GM23248 (cell line): Measurements from ENCODE around the gene GALNT16. TPM values are rescaled to one million over a fixed set of nuclear protein-coding genes. Genes with fewer than 3 reads are reported as not detected.
A peak's percentile ranks its signal among the peaks of the same experiment; 100 is the strongest.

Experiments used
- DNase-seq: peaks from one replicate; pipeline ENCODE4 v3.0.0-alpha.2; 2015
- H2AFZ ChIP-seq: fragments of 200-600 bp; sonication (generic); 2 replicates; pipeline ENCODE4 v1.6.1; 2016; ENCODE audit warnings: antibody characterized with exemption
- H3F3A ChIP-seq: fragments of 200-600 bp; sonication (generic); 2 replicates; pipeline ENCODE4 v1.6.1; 2016; ENCODE audit warnings: mild to moderate bottlenecking, antibody characterized with exemption, mixed run types; ENCODE audit not compliant: insufficient read depth
- H3K27ac ChIP-seq: fragments of 200-600 bp; sonication (generic); 2 replicates; pipeline ENCODE4 v1.5.1; 2016; ENCODE audit warnings: mild to moderate bottlenecking
- H3K27me3 ChIP-seq: fragments of 200-600 bp; sonication (generic); replicated peaks from 2 replicates; pipeline ENCODE4 v1.6.1; 2016; ENCODE audit warnings: mild to moderate bottlenecking; ENCODE audit not compliant: insufficient read depth
- H3K36me3 ChIP-seq: fragments of 200-600 bp; sonication (generic); 2 replicates; pipeline ENCODE4 v1.6.1; 2016; ENCODE audit warnings: low read depth, mild to moderate bottlenecking
- H3K4me1 ChIP-seq: fragments of 200-600 bp; sonication (generic); 2 replicates; pipeline ENCODE4 v1.6.1; 2016; ENCODE audit warnings: mild to moderate bottlenecking; ENCODE audit not compliant: insufficient read depth
- H3K4me2 ChIP-seq: fragments of 200-600 bp; sonication (generic); one replicate; pipeline ENCODE4 v1.6.1; 2016; ENCODE audit warnings: mild to moderate bottlenecking; ENCODE audit not compliant: unreplicated experiment
- H3K4me3 ChIP-seq: fragments of 200-600 bp; sonication (generic); 2 replicates; pipeline ENCODE4 v1.5.1; 2016; ENCODE audit warnings: mild to moderate bottlenecking
- H3K79me2 ChIP-seq: fragments of 200-600 bp; sonication (generic); 2 replicates; pipeline ENCODE4 v1.6.1; 2016; ENCODE audit warnings: mild to moderate bottlenecking; ENCODE audit not compliant: insufficient read depth
- H3K9ac ChIP-seq: fragments of 200-600 bp; sonication (generic); 2 replicates; pipeline ENCODE4 v1.6.1; 2016; ENCODE audit warnings: mild to moderate bottlenecking
- H3K9me2 ChIP-seq: fragments of 200-600 bp; sonication (generic); 2 replicates; pipeline ENCODE4 v1.6.1; 2016; ENCODE audit warnings: mixed run types, mild to moderate bottlenecking, moderate library complexity; ENCODE audit not compliant: insufficient read depth
- H3K9me3 ChIP-seq: fragments of 200-600 bp; sonication (generic); one replicate; pipeline ENCODE4 v1.6.1; 2017; ENCODE audit warnings: low read depth
- H4K20me1 ChIP-seq: fragments of 200-600 bp; sonication (generic); 2 replicates; pipeline ENCODE4 v1.6.0; 2016; ENCODE audit not compliant: insufficient read depth
- EZH2 ChIP-seq: fragments of 200-600 bp; sonication (generic); IDR thresholded peaks from 2 replicates; pipeline ENCODE4 v1.6.1; 2018; ENCODE audit warnings: antibody characterized with exemption, mild to moderate bottlenecking; ENCODE audit not compliant: insufficient read depth, poor library complexity, severe bottlenecking
- EZH2phosphoT487 ChIP-seq: fragments of 200-600 bp; sonication (generic); IDR thresholded peaks from 2 replicates; pipeline ENCODE4 v1.6.1; 2018; ENCODE audit warnings: antibody characterized with exemption, moderate library complexity, mild to moderate bottlenecking, low read depth; ENCODE audit not compliant: insufficient read depth
- WGBS, 2 experiments: methylation state at CpG; one replicate each; pipeline ENCODE4 v1.1.6; 2015 to 2017; ENCODE audit warnings: low lambda C conversion rate in 2 of 2, low coverage in 1 of 2; ENCODE audit errors: missing lambda C conversion rate in 2 of 2; 5-methylcytosine and 5-hydroxymethylcytosine counted together
- in situ Hi-C: fragments of 300-500 bp; cut with MboI; formaldehyde crosslinking; loops from 2 replicates; pipeline ENCODE4 v1.15.0; 2020
- polyA plus RNA-seq: library from polyadenylated mRNA; unstranded; fragments of >200 nt; fragmentation: Nextera tagmentation; extraction: Ambion mirVana; gene quantifications from 2 replicates; pipeline ENCODE4 v1.2.1, GENCODE V29; 2016
- total RNA-seq: library from RNA; depleted of rRNA; stranded (reverse); fragments of >200 nt; shearing (Covaris generic); gene quantifications from 2 replicates; pipeline ENCODE4 v1.2.3, GENCODE V29; 2014

Gene GALNT16
- total and polyA plus RNA-seq, 2 experiments from 2014 or later: 0.59 to 1.4 TPM

- Histone ChIP-seq H3K9me3 (no peaks in the 10 kb centered on the region), H4K20me1 (peaks cover 11% of the 10 kb centered on the region; the same call in 1 of the 2 replicates), H2AFZ (no peak overlapping the region), H3F3A (no peaks in the 10 kb centered on the region), H3K36me3 (peaks cover 66% of the 10 kb centered on the region), H3K4me2 (no peak overlapping the region), H3K9ac (no peak overlapping the region), H3K27me3 (no peaks in the 10 kb centered on the region), H3K79me2 (peaks cover 100% of the 10 kb centered on the region), H3K4me1 (peaks cover 16% of the 10 kb centered on the region), H3K9me2 (no peaks in the 10 kb centered on the region), H3K4me3 (no peak overlapping the region), H3K27ac (peak overlapping the region; percentile 18; the same call in 1 of the 2 replicates)
- DNase-seq: no peak
- in situ Hi-C loops: no loop called here
- WGBS, 2 experiments: 81 to 84% methylated on average over 3 of the region's 3 CpGs
- no peak for TF ChIP-seq EZH2
- no peak for TF ChIP-seq EZH2phosphoT487
These were observed 132.5 kb downstream of the GALNT16 start for GRCh38 chr14:69392481-69392880.

- in situ Hi-C loops: no loop called here
- Histone ChIP-seq H3K4me2 (peak overlapping the region; percentile 98), H3K27me3 (no peaks in the 10 kb centered on the region), H3K27ac (peak overlapping the region; percentile 22), H3K9ac (peak overlapping the region; percentile 99), H3K4me1 (peaks cover 31% of the 10 kb centered on the region), H3K9me2 (no peaks in the 10 kb centered on the region), H3K79me2 (peaks cover 95% of the 10 kb centered on the region), H3K4me3 (peak overlapping the region; percentile 95; the same call in 1 of the 2 replicates), H2AFZ (no peak overlapping the region), H4K20me1 (no peaks in the 10 kb centered on the region), H3K36me3 (peaks cover 43% of the 10 kb centered on the region), H3K9me3 (no peaks in the 10 kb centered on the region), H3F3A (no peaks in the 10 kb centered on the region)
- WGBS, 2 experiments: 86% methylated on average over 4 of the region's 4 CpGs
- peak; percentile 13 for DNase-seq
- no peak for TF ChIP-seq EZH2phosphoT487
- no peak for TF ChIP-seq EZH2
These were observed 136.0 kb downstream of the GALNT16 start for GRCh38 chr14:69395929-69396328.

GRCh38 chr14:69398053-69398817 lies 138.3 kb downstream of the GALNT16 start, which contains the start of the genes ERH and SLC39A9:
TSS of gene ERH (minus strand) at chr14:69398299. CDS start at chr14:69398233, 66 bp downstream.
TSS of gene SLC39A9 (plus strand) at chr14:69398692. CDS start at chr14:69399370, 678 bp downstream.
- H3K9me2 ChIP-seq: no peaks in the 10 kb centered on the region
- H3K27me3 ChIP-seq: no peaks in the 10 kb centered on the region
- H3K4me3 ChIP-seq: peak within 1 kb of the TSS; percentile 95
- 1% methylated on average over 39 to 50 of the region's 53 CpGs for WGBS, 2 experiments
- peak; percentile 99 for DNase-seq
- no peak for TF ChIP-seq EZH2
- no peak for TF ChIP-seq EZH2phosphoT487
- peaks cover 95% of the 10 kb centered on the region for H3K79me2 ChIP-seq
- peak within 1 kb of the TSS; percentile 87 for H3K27ac ChIP-seq
- H4K20me1 ChIP-seq: no peaks in the 10 kb centered on the region; the same call in 1 of the 2 replicates
- no peaks in the 10 kb centered on the region for H3F3A ChIP-seq
- in situ Hi-C loops: no loop called here
- H3K36me3 ChIP-seq: peaks cover 23% of the 10 kb centered on the region; the same call in 1 of the 2 replicates
- peak within 1 kb of the TSS; percentile 98 for H3K4me2 ChIP-seq
- no peaks in the 10 kb centered on the region for H3K9me3 ChIP-seq
- H2AFZ ChIP-seq: peak within 1 kb of the TSS; percentile 82
- peak within 1 kb of the TSS; percentile 99 for H3K9ac ChIP-seq
- H3K4me1 ChIP-seq: peaks cover 44% of the 10 kb centered on the region

GRCh38 chr14:69398818-69399210 lies 138.9 kb downstream of the GALNT16 start:
- TF ChIP-seq EZH2 (no peak), EZH2phosphoT487 (no peak)
- Histone ChIP-seq H3K36me3 (peaks cover 17% of the 10 kb centered on the region; the same call in 1 of the 2 replicates), H3K9me2 (no peaks in the 10 kb centered on the region), H3K27ac (peak overlapping the region; percentile 87), H4K20me1 (no peaks in the 10 kb centered on the region; the same call in 1 of the 2 replicates), H3K9me3 (no peaks in the 10 kb centered on the region), H3K4me1 (peaks cover 45% of the 10 kb centered on the region), H3K27me3 (no peaks in the 10 kb centered on the region), H3K79me2 (peaks cover 95% of the 10 kb centered on the region), H2AFZ (peak overlapping the region; percentile 82), H3F3A (no peaks in the 10 kb centered on the region), H3K4me2 (peak overlapping the region; percentile 98), H3K4me3 (peak overlapping the region; percentile 95), H3K9ac (peak overlapping the region; percentile 99)
- DNase-seq: no peak
- in situ Hi-C loops: no loop called here
- 0 to 2% methylated on average over 18 of the region's 18 CpGs for whole genome bisulfite sequencing, 2 experiments
